Uterus (tissue), 2 donors: ENCODE measurements around the gene TTC17.

Experiments used
- POLR2A ChIP-seq, 2 donors: fragments of 450-650 bp; IDR thresholded peaks; one replicate each; pipeline ENCODE4 v1.6.1; 2016; ENCODE audit warnings: antibody characterized with exemption in 2 of 2, mild to moderate bottlenecking in 1 of 2, moderate library complexity in 1 of 2
- TF ChIP-seq, protein P1 (sequence below), 4 experiments: fragments of 200-600 bp in 2 of 4; fragments of 450-650 bp in 2 of 4; sonication (generic) in 2 of 4; IDR thresholded peaks; one replicate each; pipeline ENCODE4 v1.5.1; 2016 to 2019; ENCODE audit warnings: antibody characterized with exemption in 4 of 4, mild to moderate bottlenecking in 2 of 4, moderate library complexity in 1 of 4

DNA sequence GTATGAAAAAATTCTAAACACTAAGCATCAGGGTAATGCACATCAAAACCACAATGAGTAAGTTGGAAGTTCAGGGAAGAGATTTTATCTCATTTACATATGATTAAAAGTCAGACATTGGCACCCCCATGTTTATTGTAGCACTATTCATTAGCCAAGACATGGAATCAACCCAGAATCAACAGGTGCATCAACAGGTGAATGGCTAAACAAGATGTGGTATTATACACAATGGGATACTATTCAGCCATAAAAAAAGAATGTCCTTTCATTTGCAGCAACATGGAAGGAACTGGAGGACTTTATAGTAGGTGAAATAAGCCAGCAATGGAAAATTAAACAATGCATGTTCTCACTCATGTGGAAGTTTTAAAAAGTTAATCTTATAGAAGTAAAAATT, 17.6 kb upstream of the TTC17 start:
- TF ChIP-seq, protein P1, sequence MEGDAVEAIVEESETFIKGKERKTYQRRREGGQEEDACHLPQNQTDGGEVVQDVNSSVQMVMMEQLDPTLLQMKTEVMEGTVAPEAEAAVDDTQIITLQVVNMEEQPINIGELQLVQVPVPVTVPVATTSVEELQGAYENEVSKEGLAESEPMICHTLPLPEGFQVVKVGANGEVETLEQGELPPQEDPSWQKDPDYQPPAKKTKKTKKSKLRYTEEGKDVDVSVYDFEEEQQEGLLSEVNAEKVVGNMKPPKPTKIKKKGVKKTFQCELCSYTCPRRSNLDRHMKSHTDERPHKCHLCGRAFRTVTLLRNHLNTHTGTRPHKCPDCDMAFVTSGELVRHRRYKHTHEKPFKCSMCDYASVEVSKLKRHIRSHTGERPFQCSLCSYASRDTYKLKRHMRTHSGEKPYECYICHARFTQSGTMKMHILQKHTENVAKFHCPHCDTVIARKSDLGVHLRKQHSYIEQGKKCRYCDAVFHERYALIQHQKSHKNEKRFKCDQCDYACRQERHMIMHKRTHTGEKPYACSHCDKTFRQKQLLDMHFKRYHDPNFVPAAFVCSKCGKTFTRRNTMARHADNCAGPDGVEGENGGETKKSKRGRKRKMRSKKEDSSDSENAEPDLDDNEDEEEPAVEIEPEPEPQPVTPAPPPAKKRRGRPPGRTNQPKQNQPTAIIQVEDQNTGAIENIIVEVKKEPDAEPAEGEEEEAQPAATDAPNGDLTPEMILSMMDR (IDR thresholded peaks at IDR 0.05): no peak
- no peak for TF ChIP-seq POLR2A (IDR thresholded peaks at IDR 0.05)
